ENCODE data around the gene LRP5.

Gene LRP5

GRCh38 chr11:68349461-68350249 lies 37.3 kb downstream of the LRP5 start:
- no peak for DNase-seq

DNA sequence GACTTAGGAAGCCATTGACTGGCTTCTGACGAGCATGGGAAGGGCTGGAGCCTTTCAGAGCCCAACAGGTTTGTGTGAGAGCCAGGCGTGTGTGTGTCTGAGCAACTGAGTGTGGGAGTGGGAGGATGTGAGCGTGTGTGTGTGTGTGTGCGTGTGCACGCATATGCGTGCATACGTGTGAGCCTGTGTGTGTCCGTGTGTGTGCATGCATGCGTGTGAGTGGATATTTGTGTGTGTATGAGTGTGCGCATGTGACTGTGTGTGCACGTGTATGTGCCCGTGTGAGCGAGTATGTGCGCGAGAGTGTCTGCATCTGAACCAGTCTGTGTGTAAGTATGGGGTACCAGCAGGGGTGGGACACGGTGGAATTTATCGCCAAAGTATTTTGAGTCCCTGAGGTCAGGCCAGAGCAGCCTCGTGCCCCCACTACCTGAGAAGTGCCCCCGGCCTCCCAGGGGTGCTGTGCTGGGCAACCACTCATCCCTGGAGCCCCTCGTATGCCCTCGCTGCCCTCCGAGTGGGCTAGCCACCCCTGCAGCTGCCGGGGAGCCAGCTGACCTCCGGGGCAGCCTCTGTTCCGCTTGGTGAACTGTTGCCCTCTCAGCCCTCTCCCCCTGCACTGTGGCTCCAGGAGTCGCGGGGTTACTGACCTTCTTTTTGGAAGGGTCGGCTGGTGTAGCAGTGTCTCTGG lies 38.5 kb downstream of the LRP5 start:
- DNase-seq = no peak

DNA sequence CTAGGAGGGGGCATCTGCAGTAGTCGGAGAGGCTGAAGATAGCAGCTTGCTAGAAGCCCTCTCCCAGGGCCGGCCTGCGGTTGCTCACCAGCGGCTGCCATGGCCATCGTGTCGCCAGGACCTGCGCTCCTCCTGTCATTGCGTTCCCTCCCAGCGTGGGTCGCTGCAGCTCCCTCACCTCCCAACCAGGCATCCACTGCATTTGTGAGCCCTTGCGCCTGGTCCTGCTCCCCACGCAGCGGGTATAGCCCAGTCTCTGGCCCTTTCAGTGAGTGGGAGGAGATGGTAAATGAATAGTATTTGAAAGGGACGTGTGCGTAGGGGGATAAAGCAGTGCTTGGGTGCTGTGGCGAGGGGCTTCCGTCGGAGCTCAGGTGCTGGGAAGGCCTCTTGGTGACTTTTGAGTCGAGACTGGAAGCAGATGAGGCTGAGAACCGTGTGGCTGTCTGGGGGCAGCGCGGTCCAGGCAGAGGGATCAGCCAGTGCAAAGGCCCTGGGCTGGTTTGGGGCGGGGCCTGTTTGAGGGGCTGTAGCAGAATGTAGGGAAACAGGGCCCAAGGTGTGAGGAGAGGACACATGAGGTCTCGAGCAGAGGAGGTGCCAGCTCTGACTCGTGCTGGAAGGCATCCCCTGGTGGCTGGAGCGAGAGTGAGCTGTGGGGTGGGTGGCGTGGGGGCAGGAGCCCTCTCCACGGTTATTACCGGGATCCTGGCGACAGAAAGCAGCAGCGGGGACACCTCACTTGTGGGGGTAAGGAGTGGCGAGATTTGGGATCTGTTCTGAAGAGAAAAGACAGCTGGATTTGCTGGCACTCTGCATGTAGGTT lies 39.3 kb downstream of the LRP5 start:
- DNase-seq = no peak

DNA sequence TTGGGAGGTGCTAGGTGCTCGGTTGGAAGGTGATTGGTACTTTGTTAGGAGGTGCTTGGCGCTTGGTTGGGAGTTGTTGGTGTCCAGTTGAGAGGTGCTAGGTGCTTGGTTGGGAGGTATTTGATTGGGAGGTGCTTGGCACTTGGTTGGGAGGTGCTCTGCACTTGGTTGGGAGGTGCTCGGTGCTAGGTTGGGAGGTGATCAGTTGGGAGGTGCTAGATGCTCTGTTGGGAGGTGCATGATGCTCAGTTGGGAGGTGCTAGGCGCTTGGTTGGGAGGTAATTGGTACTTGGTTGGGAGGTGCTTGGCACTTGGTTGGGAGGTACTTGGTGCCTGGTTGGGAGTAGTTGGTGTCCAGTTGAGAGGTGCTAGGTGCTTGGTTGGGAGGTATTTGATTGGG lies 40.2 kb downstream of the LRP5 start:
- DNase-seq = no peak

DNA sequence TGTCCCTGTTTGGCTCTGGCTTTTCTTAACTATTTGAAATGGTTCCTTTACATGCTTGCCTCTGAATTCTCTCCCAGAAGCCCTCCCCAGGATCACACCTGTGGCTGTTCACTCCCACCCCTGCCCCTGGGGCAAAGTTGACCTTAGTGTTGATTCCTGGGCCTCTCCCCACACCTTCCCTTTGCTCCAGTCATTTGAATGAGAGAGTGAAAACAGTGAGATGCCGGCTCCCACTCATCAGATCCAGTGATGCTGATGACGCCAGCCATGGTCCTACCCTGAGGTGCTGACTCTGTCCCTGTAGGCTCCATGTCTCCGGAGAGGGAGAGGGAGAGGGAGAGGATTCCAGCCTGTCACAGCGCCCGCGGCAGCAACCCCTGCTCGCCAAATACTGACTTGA lies 40.7 kb downstream of the LRP5 start:
- DNase-seq = no peak

- DNase-seq = no peak
Measured at GRCh38 chr11:68353669-68354068, 41.3 kb downstream of the LRP5 start.

- DNase-seq = no peak
Measured at GRCh38 chr11:68354148-68354872, 41.9 kb downstream of the LRP5 start.

DNA sequence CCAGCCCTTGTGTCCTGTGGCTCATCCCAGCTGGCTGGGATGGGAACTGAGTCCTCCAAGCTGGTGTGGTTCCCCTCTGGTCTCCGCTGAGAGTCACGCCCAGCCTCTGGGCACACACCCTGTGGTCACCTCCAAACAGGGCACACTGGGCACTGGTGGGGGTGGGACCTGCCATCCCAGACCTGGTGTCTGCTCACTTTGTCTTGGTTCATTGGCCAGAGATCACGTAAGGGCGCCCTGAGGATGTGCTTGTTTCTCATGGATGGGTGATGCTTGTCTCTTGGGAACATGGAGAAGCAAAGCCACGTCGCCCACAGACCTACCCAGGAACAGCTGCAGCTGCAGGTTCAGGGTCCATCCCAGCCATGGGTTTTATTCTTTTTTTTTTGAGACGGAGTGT lies 43.1 kb downstream of the LRP5 start:
- no peak for DNase-seq

- no peak for DNase-seq
Measured at GRCh38 chr11:68357568-68357967, 45.2 kb downstream of the LRP5 start.

GRCh38 chr11:68358416-68358815 lies 46.0 kb downstream of the LRP5 start:
- DNase-seq = no peak

DNA sequence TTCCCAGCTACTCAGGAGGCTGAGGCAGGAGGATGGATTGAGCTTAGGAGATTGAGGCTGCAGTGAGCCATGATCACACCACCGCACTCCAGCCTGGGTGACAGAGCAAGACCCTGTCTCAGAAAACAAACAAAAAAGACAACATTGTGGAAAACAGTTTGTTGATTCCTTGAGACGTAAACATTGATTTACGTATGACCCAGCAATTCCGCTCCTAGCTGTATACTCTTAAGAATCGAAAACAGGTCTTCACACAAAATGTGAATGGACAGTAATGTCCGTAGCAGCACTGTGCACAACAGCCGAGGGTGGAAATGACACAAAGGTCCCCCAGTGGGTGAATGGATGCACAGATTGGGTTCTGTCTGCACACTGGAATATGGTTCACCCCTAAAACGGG lies 49.3 kb downstream of the LRP5 start:
- no peak for DNase-seq

- DNase-seq = no peak
Measured at GRCh38 chr11:68362801-68363379, 50.5 kb downstream of the LRP5 start.

DNA sequence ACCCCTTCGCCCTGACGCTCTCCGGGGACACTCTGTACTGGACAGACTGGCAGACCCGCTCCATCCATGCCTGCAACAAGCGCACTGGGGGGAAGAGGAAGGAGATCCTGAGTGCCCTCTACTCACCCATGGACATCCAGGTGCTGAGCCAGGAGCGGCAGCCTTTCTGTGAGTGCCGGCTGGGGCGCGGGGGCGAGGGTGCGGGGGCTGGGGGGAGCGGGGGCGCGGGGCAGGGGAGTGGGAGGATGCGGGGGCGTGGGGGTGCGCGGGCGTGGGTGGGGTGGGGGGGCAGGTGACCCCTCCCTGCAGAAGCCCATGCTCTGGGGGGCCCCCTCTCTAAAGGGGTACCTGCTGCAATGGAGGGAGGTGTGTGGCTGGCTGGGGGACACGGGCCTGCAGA lies 51.4 kb downstream of the LRP5 start:
- no peak for DNase-seq

GRCh38 chr11:68364581-68364980 lies 52.2 kb downstream of the LRP5 start:
- DNase-seq = no peak

- DNase-seq = no peak
Measured at GRCh38 chr11:68365943-68366435, 53.6 kb downstream of the LRP5 start.

DNA sequence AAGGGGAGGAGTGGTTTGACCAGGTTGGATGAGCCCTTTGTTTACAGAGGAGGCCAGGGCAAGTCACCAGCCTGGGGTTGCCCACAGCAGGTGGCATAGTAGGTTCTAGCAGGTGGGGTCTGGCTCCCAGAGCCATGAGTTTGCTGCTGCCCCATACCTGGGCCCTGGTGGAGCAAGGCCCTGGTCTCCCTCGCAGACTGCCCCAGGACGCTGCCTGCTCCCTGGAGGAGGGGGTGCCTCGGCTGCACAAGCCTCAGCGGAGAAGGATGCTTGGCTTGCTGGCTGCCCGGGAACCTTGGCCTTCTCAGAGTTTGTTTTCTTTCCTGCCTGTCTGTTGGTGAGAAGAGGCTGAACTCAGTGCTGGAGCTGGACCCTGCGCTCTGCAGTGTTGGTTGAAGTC lies 54.9 kb downstream of the LRP5 start:
- DNase-seq = no peak

- DNase-seq = no peak
Measured at GRCh38 chr11:68369756-68370155, 57.4 kb downstream of the LRP5 start.

GRCh38 chr11:68370211-68371111 lies 58.1 kb downstream of the LRP5 start:
- no peak for DNase-seq

- DNase-seq = no peak
Measured at GRCh38 chr11:68371171-68372041, 59.0 kb downstream of the LRP5 start.

- no peak for DNase-seq
Measured at GRCh38 chr11:68372114-68372513, 59.7 kb downstream of the LRP5 start.
